H9 (cell line): ENCODE measurements around the gene CNNM2. TPM values are rescaled to one million over a fixed set of nuclear protein-coding genes. Genes with fewer than 3 reads are reported as not detected.

ENCODE experiments used
- DNase-seq: peaks from one replicate; pipeline ENCODE4 v3.0.0-alpha.2; 2017
- H2AFZ ChIP-seq: one replicate; pipeline ENCODE4 v1.6.1; 2013; ENCODE audit warnings: mild to moderate bottlenecking, low read length, control low read depth, moderate library complexity
- H2AK5ac ChIP-seq: 2 replicates; pipeline ENCODE4 v1.6.1; 2013; ENCODE audit warnings: low read length, control low read depth, mixed read lengths; ENCODE audit not compliant: insufficient read length
- H2BK120ac ChIP-seq: one replicate; pipeline ENCODE4 v1.6.1; 2013; ENCODE audit warnings: low read depth, mild to moderate bottlenecking, low read length, control low read depth, inconsistent platforms; ENCODE audit not compliant: poor library complexity, severe bottlenecking
- H2BK12ac ChIP-seq: 2 replicates; pipeline ENCODE4 v1.6.1; 2013; ENCODE audit warnings: low read length, control low read depth, mixed read lengths, low read depth; ENCODE audit not compliant: insufficient read length
- H2BK15ac ChIP-seq: 2 replicates; pipeline ENCODE4 v1.6.1; 2013; ENCODE audit warnings: low read depth, low read length, control low read depth
- H2BK20ac ChIP-seq: one replicate; pipeline ENCODE4 v1.6.1; 2013; ENCODE audit warnings: low read depth, mild to moderate bottlenecking, low read length, control low read depth, inconsistent platforms; ENCODE audit not compliant: poor library complexity, severe bottlenecking
- H2BK5ac ChIP-seq: 2 replicates; pipeline ENCODE4 v1.6.1; 2013; ENCODE audit warnings: low read length, control low read depth, mixed read lengths; ENCODE audit not compliant: insufficient read length
- H3K14ac ChIP-seq: 2 replicates; pipeline ENCODE4 v1.6.1; 2013; ENCODE audit warnings: low read length, control low read depth; ENCODE audit not compliant: insufficient read depth
- H3K18ac ChIP-seq: 2 replicates; pipeline ENCODE4 v1.6.1; 2013; ENCODE audit warnings: low read depth, mild to moderate bottlenecking, mixed read lengths, low read length, control low read depth; ENCODE audit not compliant: insufficient read length
- H3K23ac ChIP-seq: 2 replicates; pipeline ENCODE4 v1.6.1; 2013; ENCODE audit warnings: low read length, control low read depth, mixed read lengths, low read depth; ENCODE audit not compliant: insufficient read length
- H3K23me2 ChIP-seq: 2 replicates; pipeline ENCODE4 v1.6.1; 2013; ENCODE audit warnings: low read depth, mild to moderate bottlenecking, mixed read lengths, low read length, control low read depth; ENCODE audit not compliant: insufficient read length, poor library complexity, severe bottlenecking
- H3K27ac ChIP-seq: 2 replicates; pipeline ENCODE4 v1.5.1; 2013; ENCODE audit warnings: low read length, control low read depth, mixed read lengths, low read depth; ENCODE audit not compliant: insufficient read length
- H3K27me3 ChIP-seq: 2 replicates; pipeline ENCODE4 v1.6.1; 2013; ENCODE audit warnings: low read length, control low read depth, inconsistent platforms; ENCODE audit not compliant: insufficient read depth
- H3K4ac ChIP-seq: 2 replicates; pipeline ENCODE4 v1.6.1; 2013; ENCODE audit warnings: low read depth, mild to moderate bottlenecking, control low read depth, inconsistent platforms, low read length, moderate library complexity
- H3K4me1 ChIP-seq: 2 replicates; pipeline ENCODE4 v1.6.1; 2013; ENCODE audit warnings: low read length, control low read depth, inconsistent platforms; ENCODE audit not compliant: insufficient read depth
- H3K4me2 ChIP-seq: 2 replicates; pipeline ENCODE4 v1.6.1; 2013; ENCODE audit warnings: low read length, control low read depth, mixed read lengths; ENCODE audit not compliant: insufficient read length, insufficient read depth
- H3K56ac ChIP-seq: 2 replicates; pipeline ENCODE4 v1.6.1; 2013; ENCODE audit warnings: low read depth, mild to moderate bottlenecking, mixed read lengths, low read length, control low read depth; ENCODE audit not compliant: insufficient read length
- H3K79me1 ChIP-seq: 2 replicates; pipeline ENCODE4 v1.6.1; 2013; ENCODE audit warnings: low read depth, mild to moderate bottlenecking, moderate library complexity, low read length, control low read depth, inconsistent platforms; ENCODE audit not compliant: insufficient read depth, poor library complexity, severe bottlenecking
- H3K79me2 ChIP-seq: 2 replicates; pipeline ENCODE4 v1.6.1; 2013; ENCODE audit warnings: low read length, control low read depth, inconsistent platforms; ENCODE audit not compliant: insufficient read depth
- H3K9ac ChIP-seq: 2 replicates; pipeline ENCODE4 v1.6.1; 2013; ENCODE audit warnings: low read length, control low read depth, mixed read lengths; ENCODE audit not compliant: insufficient read length; ENCODE audit errors: extremely low read depth
- H3K9me3 ChIP-seq: one replicate; pipeline ENCODE4 v1.6.1; 2013; ENCODE audit warnings: low read depth, low read length, inconsistent platforms; ENCODE audit not compliant: control insufficient read depth
- H3T11ph ChIP-seq: one replicate; pipeline ENCODE4 v1.6.1; 2013; ENCODE audit warnings: mild to moderate bottlenecking, low read length, control low read depth, inconsistent platforms
- H4K20me1 ChIP-seq: one replicate; pipeline ENCODE4 v1.6.1; 2013; ENCODE audit not compliant: control insufficient read depth, insufficient read length, insufficient read depth
- H4K5ac ChIP-seq: 2 replicates; pipeline ENCODE4 v1.6.1; 2013; ENCODE audit warnings: low read depth, mild to moderate bottlenecking, mixed read lengths, low read length, control low read depth; ENCODE audit not compliant: insufficient read length
- H4K8ac ChIP-seq: replicated peaks from 2 replicates; pipeline ENCODE4 v1.6.1; 2013; ENCODE audit warnings: low read length, control low read depth, mixed read lengths, low read depth; ENCODE audit not compliant: insufficient read length
- H4K91ac ChIP-seq: 2 replicates; pipeline ENCODE4 v1.6.1; 2013; ENCODE audit warnings: low read depth, mild to moderate bottlenecking, moderate library complexity, mixed read lengths, low read length, control low read depth; ENCODE audit not compliant: insufficient read length
- H3K27ac Mint-ChIP-seq, 3 experiments: 2 replicates in 2 of 3; 3 replicates in 1 of 3; pipeline ENCODE4 v1.8.0; 2020 to 2021; ENCODE audit warnings: mixed read lengths in 3 of 3, mild to moderate bottlenecking in 1 of 3, moderate library complexity in 1 of 3
- H3K27me3 Mint-ChIP-seq: 2 replicates; pipeline ENCODE4 v1.8.0; 2021; ENCODE audit warnings: low read depth, mild to moderate bottlenecking, moderate library complexity, mixed read lengths
- H3K36me3 Mint-ChIP-seq, 3 experiments: 2 replicates in 2 of 3; 3 replicates in 1 of 3; pipeline ENCODE4 v1.8.0; 2020 to 2021; ENCODE audit warnings: low read depth in 3 of 3, mixed read lengths in 3 of 3; ENCODE audit not compliant: insufficient read depth in 1 of 3
- H3K4me1 Mint-ChIP-seq, 2 experiments: 2 replicates each; pipeline ENCODE4 v1.8.0; 2020; ENCODE audit warnings: mixed read lengths in 2 of 2
- H3K4me3 Mint-ChIP-seq, 2 experiments: 2 replicates in 1 of 2; 3 replicates in 1 of 2; pipeline ENCODE4 v1.8.0; 2020 to 2021; ENCODE audit warnings: mild to moderate bottlenecking in 2 of 2, mixed read lengths in 2 of 2, moderate library complexity in 1 of 2
- H3K9me3 Mint-ChIP-seq, 2 experiments: 2 replicates in 1 of 2; 3 replicates in 1 of 2; pipeline ENCODE4 v1.8.0; 2020; ENCODE audit warnings: mild to moderate bottlenecking in 2 of 2, mixed read lengths in 2 of 2, moderate library complexity in 1 of 2
- WGBS: extraction: QIAGEN DNeasy Blood & Tissue Kit; methylation state at CpG from one replicate; pipeline ENCODE4 v1.1.7; 2013; ENCODE audit warnings: missing lambda C conversion rate, low lambda C conversion rate, mixed read lengths; ENCODE audit not compliant: insufficient read length; ENCODE audit errors: extremely low coverage; 5-methylcytosine and 5-hydroxymethylcytosine counted together
- total RNA-seq: library from RNA; stranded (reverse); gene quantifications from 2 replicates; pipeline ENCODE4 v1.2.1, GENCODE V29; 2021
- TF ChIP-seq, protein P1 (sequence below): fragments of 200-600 bp; sonication (generic); conservative IDR thresholded peaks from 3 replicates; pipeline ENCODE4 v1.8.0; 2021; ENCODE audit warnings: antibody characterized with exemption, mild to moderate bottlenecking

CNNM2 gene
- total RNA-seq, 1 experiment from 2014 or later, result 17.5 TPM

DNA sequence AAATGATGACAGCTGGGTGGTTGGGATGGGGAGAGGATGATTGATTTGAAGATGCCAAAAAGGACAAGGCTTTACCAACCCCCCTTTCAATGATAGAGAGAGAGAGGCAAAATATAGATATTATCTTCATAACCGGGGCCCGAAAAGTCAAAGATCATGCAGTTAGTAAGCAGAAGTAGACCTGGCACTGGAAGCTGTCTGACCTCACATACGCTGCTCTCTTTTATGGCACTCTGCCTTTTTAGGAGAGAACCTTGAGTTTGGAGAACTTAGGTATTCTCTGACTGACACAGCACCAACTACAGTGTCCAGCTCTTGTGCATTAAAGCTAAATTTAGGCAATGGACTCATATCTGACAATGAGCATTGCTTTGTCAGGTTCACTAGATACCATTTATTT, 30.7 kb downstream of the CNNM2 start:
- Mint-ChIP-seq H3K4me1 (peaks cover 8 to 15% of the 10 kb centered on the region in 2 experiments), H3K36me3 (no peaks in the 10 kb centered on the region; a peak in 1 of 7 replicates), H3K27ac (no peak overlapping the region), H3K27me3 (no peaks in the 10 kb centered on the region), H3K4me3 (no peak overlapping the region), H3K9me3 (no peaks in the 10 kb centered on the region)
- H3K79me2 ChIP-seq, result no peaks in the 10 kb centered on the region
- no peaks in the 10 kb centered on the region for H4K20me1 ChIP-seq
- H3K9me3 ChIP-seq, result no peaks in the 10 kb centered on the region
- no peak overlapping the region for H2BK15ac ChIP-seq
- H3K27me3 ChIP-seq, result no peaks in the 10 kb centered on the region
- H3K4me1 ChIP-seq, result no peaks in the 10 kb centered on the region
- no peak overlapping the region for H3K18ac ChIP-seq
- no peak overlapping the region for H3K23ac ChIP-seq
- no peak overlapping the region for H3K4me2 ChIP-seq
- no peak overlapping the region for H2AFZ ChIP-seq
- H3K27ac ChIP-seq, result no peak overlapping the region
- no peak for DNase-seq
- H2BK5ac ChIP-seq, result no peak overlapping the region
- H3K4ac ChIP-seq, result no peak overlapping the region
- no peak overlapping the region for H3K56ac ChIP-seq
- H2AK5ac ChIP-seq, result no peak overlapping the region
- TF ChIP-seq, protein P1, sequence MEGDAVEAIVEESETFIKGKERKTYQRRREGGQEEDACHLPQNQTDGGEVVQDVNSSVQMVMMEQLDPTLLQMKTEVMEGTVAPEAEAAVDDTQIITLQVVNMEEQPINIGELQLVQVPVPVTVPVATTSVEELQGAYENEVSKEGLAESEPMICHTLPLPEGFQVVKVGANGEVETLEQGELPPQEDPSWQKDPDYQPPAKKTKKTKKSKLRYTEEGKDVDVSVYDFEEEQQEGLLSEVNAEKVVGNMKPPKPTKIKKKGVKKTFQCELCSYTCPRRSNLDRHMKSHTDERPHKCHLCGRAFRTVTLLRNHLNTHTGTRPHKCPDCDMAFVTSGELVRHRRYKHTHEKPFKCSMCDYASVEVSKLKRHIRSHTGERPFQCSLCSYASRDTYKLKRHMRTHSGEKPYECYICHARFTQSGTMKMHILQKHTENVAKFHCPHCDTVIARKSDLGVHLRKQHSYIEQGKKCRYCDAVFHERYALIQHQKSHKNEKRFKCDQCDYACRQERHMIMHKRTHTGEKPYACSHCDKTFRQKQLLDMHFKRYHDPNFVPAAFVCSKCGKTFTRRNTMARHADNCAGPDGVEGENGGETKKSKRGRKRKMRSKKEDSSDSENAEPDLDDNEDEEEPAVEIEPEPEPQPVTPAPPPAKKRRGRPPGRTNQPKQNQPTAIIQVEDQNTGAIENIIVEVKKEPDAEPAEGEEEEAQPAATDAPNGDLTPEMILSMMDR, result no peak
- no peak overlapping the region for H2BK12ac ChIP-seq
- no peak overlapping the region for H2BK120ac ChIP-seq
- no peak overlapping the region for H4K5ac ChIP-seq
- H3K9ac ChIP-seq, result no peak overlapping the region
- H2BK20ac ChIP-seq, result no peak overlapping the region
- H4K8ac ChIP-seq, result no peak overlapping the region
- H3T11ph ChIP-seq, result no peak overlapping the region
- WGBS, result no CpG with 5 or more reads among the region's 3 CpGs
- no peak overlapping the region for H3K14ac ChIP-seq
- no peak overlapping the region for H4K91ac ChIP-seq
- no peaks in the 10 kb centered on the region for H3K79me1 ChIP-seq
- no peaks in the 10 kb centered on the region for H3K23me2 ChIP-seq
